ENCODE measurements around the gene PKP4. TPM values are rescaled to one million over a fixed set of nuclear protein-coding genes. Genes with fewer than 3 reads are reported as not detected.

Gene PKP4
- total RNA-seq, result 47.4 and 54.5 TPM in 2 replicates

GRCh38 chr2:158456309-158457066 is at the start of gene PKP4, which contains the start of gene CCDC148:
TSS of gene PKP4 (plus strand) at chr2:158456952. CDS start at chr2:158533185, 76,233 bp downstream.
TSS of gene CCDC148 (minus strand) at chr2:158456753. CDS start at chr2:158456439, 314 bp downstream.
- peaks cover 41% of the 10 kb centered on the region for H3K79me2 ChIP-seq (ENCODE audit: insufficient read depth, low read length)
- TF ChIP-seq, protein P1, sequence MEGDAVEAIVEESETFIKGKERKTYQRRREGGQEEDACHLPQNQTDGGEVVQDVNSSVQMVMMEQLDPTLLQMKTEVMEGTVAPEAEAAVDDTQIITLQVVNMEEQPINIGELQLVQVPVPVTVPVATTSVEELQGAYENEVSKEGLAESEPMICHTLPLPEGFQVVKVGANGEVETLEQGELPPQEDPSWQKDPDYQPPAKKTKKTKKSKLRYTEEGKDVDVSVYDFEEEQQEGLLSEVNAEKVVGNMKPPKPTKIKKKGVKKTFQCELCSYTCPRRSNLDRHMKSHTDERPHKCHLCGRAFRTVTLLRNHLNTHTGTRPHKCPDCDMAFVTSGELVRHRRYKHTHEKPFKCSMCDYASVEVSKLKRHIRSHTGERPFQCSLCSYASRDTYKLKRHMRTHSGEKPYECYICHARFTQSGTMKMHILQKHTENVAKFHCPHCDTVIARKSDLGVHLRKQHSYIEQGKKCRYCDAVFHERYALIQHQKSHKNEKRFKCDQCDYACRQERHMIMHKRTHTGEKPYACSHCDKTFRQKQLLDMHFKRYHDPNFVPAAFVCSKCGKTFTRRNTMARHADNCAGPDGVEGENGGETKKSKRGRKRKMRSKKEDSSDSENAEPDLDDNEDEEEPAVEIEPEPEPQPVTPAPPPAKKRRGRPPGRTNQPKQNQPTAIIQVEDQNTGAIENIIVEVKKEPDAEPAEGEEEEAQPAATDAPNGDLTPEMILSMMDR (IDR thresholded peaks at IDR 0.05; ENCODE audit: extremely low read depth, low read depth, low read length), result no peak
- peak within 1 kb of the TSS; percentile 96 for H2AFZ ChIP-seq (ENCODE audit: low read length)
- no peaks in the 10 kb centered on the region for H3K36me3 ChIP-seq (ENCODE audit: insufficient read depth, low read length)
- no peaks in the 10 kb centered on the region for H3K9me3 ChIP-seq (ENCODE audit: low read depth, low read length)
- peak within 1 kb of the TSS; percentile 60 for H3K27ac ChIP-seq (ENCODE audit: low read depth, low read length)
- H3K4me2 ChIP-seq (ENCODE audit: insufficient read depth, low read length), result peak within 1 kb of the TSS; percentile 98
- peak within 1 kb of the TSS; percentile 86 for H3K4me3 ChIP-seq (ENCODE audit: insufficient read depth, low read length)
- DNase-seq (ENCODE audit: insufficient read length, low spot score, missing footprints), result peak; percentile 97
- peaks cover 22% of the 10 kb centered on the region for H3K4me1 ChIP-seq (ENCODE audit: insufficient read depth, low read length)
- no peaks in the 10 kb centered on the region for H3K27me3 ChIP-seq (ENCODE audit: insufficient read depth, low read length)
- peaks cover 23% of the 10 kb centered on the region for H4K20me1 ChIP-seq (ENCODE audit: insufficient read depth, low read length)

- Histone ChIP-seq H3K36me3 (ENCODE audit: insufficient read depth, low read length) (no peaks in the 10 kb centered on the region), H3K27ac (ENCODE audit: low read depth, low read length) (no peak overlapping the region), H3K27me3 (ENCODE audit: insufficient read depth, low read length) (no peaks in the 10 kb centered on the region), H3K9me3 (ENCODE audit: low read depth, low read length) (no peaks in the 10 kb centered on the region), H3K4me3 (ENCODE audit: insufficient read depth, low read length) (no peak overlapping the region), H3K4me2 (ENCODE audit: insufficient read depth, low read length) (no peak overlapping the region), H4K20me1 (ENCODE audit: insufficient read depth, low read length) (no peaks in the 10 kb centered on the region), H3K4me1 (ENCODE audit: insufficient read depth, low read length) (peaks cover 8% of the 10 kb centered on the region), H2AFZ (ENCODE audit: low read length) (peak overlapping the region; percentile 46), H3K79me2 (ENCODE audit: insufficient read depth, low read length) (no peaks in the 10 kb centered on the region)
- no peak for DNase-seq (ENCODE audit: insufficient read length, low spot score, missing footprints)
- TF ChIP-seq, protein P1 (IDR thresholded peaks at IDR 0.05; ENCODE audit: extremely low read depth, low read depth, low read length), result no peak
Measured at GRCh38 chr2:158407031-158407430, 49.7 kb upstream of the PKP4 start.

- Histone ChIP-seq H3K27ac (ENCODE audit: low read depth, low read length) (no peak overlapping the region), H3K4me3 (ENCODE audit: insufficient read depth, low read length) (no peak overlapping the region), H2AFZ (ENCODE audit: low read length) (no peak overlapping the region), H3K4me2 (ENCODE audit: insufficient read depth, low read length) (no peak overlapping the region), H3K4me1 (ENCODE audit: insufficient read depth, low read length) (peaks cover 33% of the 10 kb centered on the region), H3K27me3 (ENCODE audit: insufficient read depth, low read length) (no peaks in the 10 kb centered on the region), H3K79me2 (ENCODE audit: insufficient read depth, low read length) (no peaks in the 10 kb centered on the region), H3K9me3 (ENCODE audit: low read depth, low read length) (no peaks in the 10 kb centered on the region), H3K36me3 (ENCODE audit: insufficient read depth, low read length) (no peaks in the 10 kb centered on the region), H4K20me1 (ENCODE audit: insufficient read depth, low read length) (no peaks in the 10 kb centered on the region)
- TF ChIP-seq, protein P1 (IDR thresholded peaks at IDR 0.05; ENCODE audit: extremely low read depth, low read depth, low read length), result no peak
- no peak for DNase-seq (ENCODE audit: insufficient read length, low spot score, missing footprints)
Measured at GRCh38 chr2:158410132-158410531, 46.6 kb upstream of the PKP4 start.

GRCh38 chr2:158411748-158412147 is 45.0 kb upstream of the PKP4 start:
- H3K27me3 ChIP-seq (ENCODE audit: insufficient read depth, low read length), result no peaks in the 10 kb centered on the region
- H3K27ac ChIP-seq (ENCODE audit: low read depth, low read length), result peak overlapping the region; percentile 80
- H2AFZ ChIP-seq (ENCODE audit: low read length), result peak overlapping the region; percentile 26
- peaks cover 3% of the 10 kb centered on the region for H3K9me3 ChIP-seq (ENCODE audit: low read depth, low read length)
- H4K20me1 ChIP-seq (ENCODE audit: insufficient read depth, low read length), result no peaks in the 10 kb centered on the region
- H3K36me3 ChIP-seq (ENCODE audit: insufficient read depth, low read length), result no peaks in the 10 kb centered on the region
- TF ChIP-seq, protein P1 (IDR thresholded peaks at IDR 0.05; ENCODE audit: extremely low read depth, low read depth, low read length), result no peak
- H3K4me2 ChIP-seq (ENCODE audit: insufficient read depth, low read length), result peak overlapping the region; percentile 60
- H3K4me3 ChIP-seq (ENCODE audit: insufficient read depth, low read length), result no peak overlapping the region
- no peak for DNase-seq (ENCODE audit: insufficient read length, low spot score, missing footprints)
- H3K4me1 ChIP-seq (ENCODE audit: insufficient read depth, low read length), result peaks cover 33% of the 10 kb centered on the region
- no peaks in the 10 kb centered on the region for H3K79me2 ChIP-seq (ENCODE audit: insufficient read depth, low read length)

All from osteoblast (primary cell).